K562 (cell line): ENCODE measurements around the gene ELMO1. TPM values are rescaled to one million over a fixed set of nuclear protein-coding genes. Genes with fewer than 3 reads are reported as not detected.

Experiments used
- ATAC-seq: fragments of 200-7000 bp; cut with Tn5 transposase; 3 replicates; pipeline ENCODE4 v1.9.1; 2020; ENCODE audit warnings: moderate library complexity
- BruUV-seq: library from RNA; stranded (reverse); fragments of 400-500 nt; replicated peaks from 2 replicates; lab custom pipeline; 2021; lab: Mats Ljungman, UMichigan
- CTCF ChIA-PET: fragments of 300-600 bp; formaldehyde crosslinking; extraction: SDS; loops from one replicate; lab custom pipeline; 2021; ENCODE audit warnings: low intra/inter-chr PET ratio; lab: Yijun Ruan, JAX
- POLR2A ChIA-PET: fragments of 300-600, 350-650 bp; sonication (Branson Sonifier 250); formaldehyde crosslinking; extraction: SDS; loops from one replicate; lab custom pipeline; 2021; ENCODE audit warnings: antibody characterized with exemption, inconsistent platforms; lab: Yijun Ruan, JAX
- DNase-seq, 4 experiments: peaks; one replicate each; pipeline versions ENCODE4 v3.0.0 to v3.0.0-alpha.2; 2011 to 2018; ENCODE audit warnings: low spot score in 3 of 4, mixed read lengths in 3 of 4; ENCODE audit errors: extremely low read depth in 1 of 4
- FAIRE-seq: peaks from 2 replicates; lab custom pipeline; 2011; peaks lifted over from hg19 to GRCh38; lab: Jason Lieb, UNC
- H2AFZ ChIP-seq: 2 replicates; pipeline ENCODE4 v1.6.0; 2011; ENCODE audit warnings: low read depth, low read length, control low read depth, inconsistent platforms
- H3K27ac ChIP-seq: fragments of 200-600 bp; 3 replicates; pipeline ENCODE4 v1.8.0; 2011; ENCODE audit warnings: low read depth, mild to moderate bottlenecking, control low read depth, inconsistent platforms, low read length, moderate library complexity, mixed read lengths; ENCODE audit errors: extremely low read depth
- H3K27me3 ChIP-seq, 2 experiments: fragments of 300-600 bp in 1 of 2; 2 replicates in 1 of 2; 3 replicates in 1 of 2; pipeline versions ENCODE4 v1.6.0 to v1.8.0; 2011; ENCODE audit warnings: inconsistent platforms in 2 of 2, low read length in 2 of 2, mild to moderate bottlenecking in 1 of 2, mixed read lengths in 1 of 2, moderate library complexity in 1 of 2; ENCODE audit not compliant: control insufficient read depth in 2 of 2, insufficient read depth in 2 of 2
- H3K36me3 ChIP-seq: fragments of 300-600 bp; 3 replicates; pipeline ENCODE4 v1.8.0; 2011; ENCODE audit warnings: mild to moderate bottlenecking, low read length, inconsistent platforms; ENCODE audit not compliant: control insufficient read depth, insufficient read depth
- H3K4me1 ChIP-seq, 2 experiments: fragments of 200-600 bp in 1 of 2; replicated peaks in 1 of 2; 2 replicates in 1 of 2; 3 replicates in 1 of 2; pipeline versions ENCODE4 v1.5.1 to v1.8.0; 2011; ENCODE audit warnings: inconsistent platforms in 2 of 2, low read length in 2 of 2, mild to moderate bottlenecking in 1 of 2, mixed read lengths in 1 of 2, moderate library complexity in 1 of 2; ENCODE audit not compliant: control insufficient read depth in 2 of 2, insufficient read depth in 2 of 2
- H3K4me2 ChIP-seq: 2 replicates; pipeline ENCODE4 v1.6.1; 2011; ENCODE audit warnings: low read length, control low read depth, inconsistent platforms, mixed read lengths; ENCODE audit not compliant: insufficient read depth
- H3K4me3 ChIP-seq: fragments of 200-600 bp; sonication (generic), shearing (Covaris generic); 2 replicates; pipeline ENCODE4 v1.5.1; 2016; ENCODE audit warnings: control low read depth, inconsistent platforms
- H3K79me2 ChIP-seq: fragments of 200-600 bp; 3 replicates; pipeline ENCODE4 v1.8.0; 2011; ENCODE audit warnings: low read length, inconsistent platforms; ENCODE audit not compliant: control insufficient read depth, insufficient read depth
- H3K9ac ChIP-seq, 2 experiments: 2 replicates each; pipeline versions ENCODE4 v1.6.0 to v1.6.1; 2011; ENCODE audit warnings: low read depth in 2 of 2, low read length in 2 of 2, control low read depth in 1 of 2, inconsistent platforms in 1 of 2, mild to moderate bottlenecking in 1 of 2, mixed read lengths in 1 of 2; ENCODE audit not compliant: insufficient read depth in 1 of 2
- H3K9me1 ChIP-seq: one replicate; pipeline ENCODE4 v1.6.0; 2011; ENCODE audit warnings: inconsistent platforms, mild to moderate bottlenecking, low read length, moderate library complexity; ENCODE audit not compliant: control insufficient read depth, insufficient read depth
- H3K9me3 ChIP-seq: replicated peaks from 2 replicates; pipeline ENCODE4 v1.5.1; 2011; ENCODE audit warnings: low read depth, low read length, inconsistent platforms; ENCODE audit not compliant: control insufficient read depth, insufficient read depth
- H4K20me1 ChIP-seq: replicated peaks from 2 replicates; pipeline ENCODE4 v1.6.1; 2011; ENCODE audit warnings: low read length, inconsistent platforms, mixed read lengths; ENCODE audit not compliant: control insufficient read depth, insufficient read depth
- ARID3B ChIP-seq: fragments of 250-450 bp; sonication (Bioruptor Pico); IDR thresholded peaks from 2 replicates; pipeline ENCODE4 v1.4.0; 2020; ENCODE audit warnings: borderline replicate concordance
- BHLHE40 ChIP-seq: IDR thresholded peaks from 2 replicates; pipeline ENCODE4 v1.6.1; 2011; ENCODE audit warnings: low read length, improper control_type of control experiment
- CREB5 ChIP-seq: fragments of 250-450 bp; sonication (Bioruptor Pico); IDR thresholded peaks from 2 replicates; pipeline ENCODE4 v1.5.0; 2020; ENCODE audit warnings: mild to moderate bottlenecking
- HNRNPL ChIP-seq: fragments of 200-400 bp; formaldehyde crosslinking; IDR thresholded peaks from 2 replicates; pipeline ENCODE4 v1.6.1; 2017; ENCODE audit warnings: low read depth, mild to moderate bottlenecking, low read length
- MEIS2 ChIP-seq: fragments of 450-650 bp; IDR thresholded peaks from 2 replicates; pipeline ENCODE4 v1.6.1; 2014; ENCODE audit warnings: mild to moderate bottlenecking; ENCODE audit not compliant: partially characterized antibody
- NR3C1 ChIP-seq: sonication (generic); formaldehyde crosslinking; IDR thresholded peaks from 2 replicates; pipeline ENCODE4 v1.8.1; 2022; ENCODE audit warnings: missing genetic modification reagents
- PBX2 ChIP-seq, 2 experiments: IDR thresholded peaks in 1 of 2; conservative IDR thresholded peaks in 1 of 2; 2 replicates each; pipeline ENCODE4 v1.6.1; 2016; ENCODE audit warnings: low read depth in 2 of 2, mild to moderate bottlenecking in 1 of 2, missing compliant biosample characterization in 1 of 2, missing genetic modification characterization in 1 of 2, moderate library complexity in 1 of 2
- PKNOX1 ChIP-seq: fragments of 450-650 bp; IDR thresholded peaks from 2 replicates; pipeline ENCODE4 v1.6.1; 2016
- THRAP3 ChIP-seq: fragments of 450-650 bp; IDR thresholded peaks from 2 replicates; pipeline ENCODE4 v1.6.1; 2016; ENCODE audit warnings: mild to moderate bottlenecking, inconsistent platforms, borderline replicate concordance
- ZNF23 ChIP-seq: fragments of 250-450 bp; sonication (Bioruptor Pico); IDR thresholded peaks from 2 replicates; pipeline ENCODE4 v1.4.0; 2020; ENCODE audit warnings: mild to moderate bottlenecking
- ZNF511 ChIP-seq: sonication (generic); formaldehyde crosslinking; IDR thresholded peaks from 2 replicates; pipeline ENCODE4 v1.8.0; 2022; ENCODE audit warnings: mild to moderate bottlenecking, missing genetic modification reagents
- WGBS: fragments of 100-300 bp; shearing (Covaris generic); methylation state at CpG from one replicate; pipeline ENCODE4 v1.1.6; 2016; ENCODE audit warnings: low coverage, mixed read lengths; ENCODE audit not compliant: insufficient coverage; ENCODE audit errors: missing lambda C conversion rate; 5-methylcytosine and 5-hydroxymethylcytosine counted together
- in situ Hi-C: fragments of 300-500 bp; cut with MboI; formaldehyde crosslinking; loops from 4 replicates; pipeline ENCODE4 v1.15.0; 2018; ENCODE audit warnings: inconsistent platforms, mixed read lengths
- intact Hi-C: fragments of 100-400 bp; cut with micrococcal nuclease; formaldehyde crosslinking; loops from 2 replicates; pipeline ENCODE4 v1.14.2; 2022
- polyA plus RNA-seq, 8 experiments: library from polyadenylated mRNA; depleted of rRNA in 4 of 8; stranded (reverse) in 5 of 8; unstranded in 3 of 8; fragments of >200 nt; fragmentation: Nextera tagmentation in 2 of 8; fragmentation: Illumina TruSeq in 1 of 8; extraction: Ambion mirVana in 2 of 8; extraction: Trizol in 1 of 8; gene quantifications; 2 replicates each; pipeline versions ENCODE4 v1.2.1 to v1.2.3, GENCODE V29; 2011 to 2014; ENCODE audit warnings: inconsistent platforms in 1 of 8, missing spikeins in 1 of 8
- total RNA-seq, 7 experiments: library from RNA; depleted of rRNA in 6 of 7; stranded (reverse); fragments of >200 nt in 6 of 7; fragmentation: Illumina TruSeq in 2 of 7; extraction: Trizol in 2 of 7; gene quantifications; 2 replicates each; pipeline versions ENCODE4 v1.2.1 to v1.2.3, GENCODE V29; 2011 to 2021; ENCODE audit warnings: low replicate concordance in 1 of 7

ELMO1 gene
- total and polyA plus RNA-seq, 9 of the 15 experiments (the other 6 are each of a cell fraction or from before 2014, with no cell fraction given), result 0.36 to 7.2 (median 3.6) TPM

- ChIA-PET CTCF (no interaction called here), POLR2A (no interaction called here)
- WGBS, result 4% methylated on average over 2 of the region's 2 CpGs
- DNase-seq (no peak), ATAC-seq (no peak), FAIRE-seq (no peak)
- TF ChIP-seq CREB5 (CRISPR knock-in tag) (no peak), ARID3B (CRISPR knock-in tag) (no peak), MEIS2 (peak; percentile 25), THRAP3 (no peak), PBX2 (CRISPR knock-in tag; IDR thresholded peaks at IDR 0.05; ENCODE audit: low read depth) (peak; percentile 41; the same call in 1 of the 2 replicates), PBX2 (tag; conservative IDR thresholded peaks at IDR 0.05; ENCODE audit: low read depth) (peak; percentile 37), HNRNPL (no peak), PKNOX1 (peak; percentile 86), NR3C1 (CRISPR knock-in tag) (no peak), ZNF23 (CRISPR knock-in tag) (no peak), ZNF511 (no peak), BHLHE40 (no peak)
- H3K9me1 ChIP-seq, result no peaks in the 10 kb centered on the region
- no peaks in the 10 kb centered on the region for H3K9me3 ChIP-seq
- no peak overlapping the region for H3K27ac ChIP-seq
- in situ Hi-C loops (loop anchor here (25.0 kb wide), 1 partner anchor 1618 kb away; no protein-coding TSS in a partner anchor), intact Hi-C loops (no loop called here)
- peaks cover 0 to 8% of the 10 kb centered on the region in 2 experiments; a peak in 3 of 5 replicates for H3K27me3 ChIP-seq
- no peak overlapping the region for H3K4me3 ChIP-seq
- no peak overlapping the region for H3K9ac ChIP-seq
- no peaks in the 10 kb centered on the region for H3K4me1 ChIP-seq
- no peak overlapping the region for H2AFZ ChIP-seq
- H4K20me1 ChIP-seq, result no peaks in the 10 kb centered on the region
- H3K36me3 ChIP-seq, result no peaks in the 10 kb centered on the region
- no peak overlapping the region for H3K4me2 ChIP-seq
- no peaks in the 10 kb centered on the region for H3K79me2 ChIP-seq
- no TSS peak for BruUV-seq
These were observed 54.5 kb downstream of the ELMO1 start for GRCh38 chr7:37394158-37394557.
